Sigmoid colon (tissue), 4 donors: Measurements from ENCODE around the gene SCPEP1.

Source experiments
- CTCF ChIP-seq, 4 experiments: fragments of 450-650 bp in 3 of 4; fragments of 200-600 bp in 1 of 4; IDR thresholded peaks; one replicate each; pipeline ENCODE4 v1.5.1; 2016 to 2019; ENCODE audit warnings: antibody characterized with exemption in 4 of 4, mild to moderate bottlenecking in 3 of 4, moderate library complexity in 2 of 4
- EP300 ChIP-seq, 4 donors: sonication (generic); formaldehyde crosslinking; IDR thresholded peaks; one replicate each; pipeline ENCODE4 v1.6.1; 2017; ENCODE audit warnings: antibody characterized with exemption in 4 of 4
- POLR2A ChIP-seq, 2 donors: fragments of 450-650 bp; IDR thresholded peaks; one replicate each; pipeline ENCODE4 v1.6.1; 2016; ENCODE audit warnings: antibody characterized with exemption in 2 of 2, mild to moderate bottlenecking in 2 of 2, moderate library complexity in 2 of 2

- no peak for TF ChIP-seq POLR2A (IDR thresholded peaks at IDR 0.05)
- no peak for TF ChIP-seq CTCF (IDR thresholded peaks at IDR 0.05)
- no peak for TF ChIP-seq EP300 (IDR thresholded peaks at IDR 0.05)
Measured at GRCh38 chr17:57017625-57018024, 39.7 kb downstream of the SCPEP1 start.
